BLaER1 (cell line): ENCODE data around the gene SPDEF.

ENCODE experiments used
- H3K27ac ChIP-seq: shearing (Covaris generic); formaldehyde crosslinking; 2 replicates; pipeline ENCODE4 v1.8.1; 2022
- H3K27me3 ChIP-seq: shearing (Covaris generic); formaldehyde crosslinking; 2 replicates; pipeline ENCODE4 v1.8.1; 2022
- H3K36me3 ChIP-seq: shearing (Covaris generic); formaldehyde crosslinking; 2 replicates; pipeline ENCODE4 v1.8.1; 2022
- H3K4me1 ChIP-seq: shearing (Covaris generic); formaldehyde crosslinking; 2 replicates; pipeline ENCODE4 v1.8.1; 2022
- H3K4me2 ChIP-seq: shearing (Covaris generic); formaldehyde crosslinking; 2 replicates; pipeline ENCODE4 v1.8.1; 2022
- H3K4me3 ChIP-seq: shearing (Covaris generic); formaldehyde crosslinking; 2 replicates; pipeline ENCODE4 v1.8.1; 2022
- H3K9ac ChIP-seq: shearing (Covaris generic); formaldehyde crosslinking; 2 replicates; pipeline ENCODE4 v1.8.1; 2022
- H3K9me3 ChIP-seq: shearing (Covaris generic); formaldehyde crosslinking; 2 replicates; pipeline ENCODE4 v1.8.1; 2022
- H4K20me1 ChIP-seq: shearing (Covaris generic); formaldehyde crosslinking; 2 replicates; pipeline ENCODE4 v1.8.1; 2022
- Cebpa-rat ChIP-seq: shearing (Covaris generic); IDR thresholded peaks from 2 replicates; pipeline ENCODE4 v1.8.1; 2022

Gene SPDEF

GRCh38 chr6:34537922-34538550, 18.1 kb downstream of the SPDEF start:
- no peak overlapping the region for H3K27ac ChIP-seq
- TF ChIP-seq Cebpa-rat = no peak
- no peaks in the 10 kb centered on the region for H3K9me3 ChIP-seq
- peaks cover 4% of the 10 kb centered on the region; the same call in 1 of the 2 replicates for H3K4me1 ChIP-seq
- H3K36me3 ChIP-seq = no peaks in the 10 kb centered on the region
- H3K27me3 ChIP-seq = no peaks in the 10 kb centered on the region
- no peak overlapping the region for H3K9ac ChIP-seq
- no peak overlapping the region for H3K4me2 ChIP-seq
- no peak overlapping the region for H3K4me3 ChIP-seq
- H4K20me1 ChIP-seq = no peaks in the 10 kb centered on the region

- Histone ChIP-seq H3K27ac (no peak overlapping the region), H3K36me3 (no peaks in the 10 kb centered on the region), H3K4me3 (no peak overlapping the region), H3K27me3 (no peaks in the 10 kb centered on the region), H4K20me1 (no peaks in the 10 kb centered on the region), H3K4me2 (no peak overlapping the region), H3K9ac (no peak overlapping the region), H3K9me3 (no peaks in the 10 kb centered on the region), H3K4me1 (peaks cover 4% of the 10 kb centered on the region; the same call in 1 of the 2 replicates)
- TF ChIP-seq Cebpa-rat = no peak
Measured at GRCh38 chr6:34536959-34537848, 18.9 kb downstream of the SPDEF start.

- TF ChIP-seq Cebpa-rat = no peak
- Histone ChIP-seq H3K4me3 (no peak overlapping the region), H3K9ac (0 out of 2 replicates have a peak overlapping the region, but pooled peaks have one; percentile 7), H3K27ac (no peak overlapping the region), H3K4me2 (no peak overlapping the region), H3K27me3 (no peaks in the 10 kb centered on the region), H4K20me1 (no peaks in the 10 kb centered on the region), H3K4me1 (peaks cover 4% of the 10 kb centered on the region; the same call in 1 of the 2 replicates), H3K9me3 (no peaks in the 10 kb centered on the region), H3K36me3 (no peaks in the 10 kb centered on the region)
Measured at GRCh38 chr6:34536251-34536958, 19.7 kb downstream of the SPDEF start.

GRCh38 chr6:34535646-34536045, 20.5 kb downstream of the SPDEF start:
- Histone ChIP-seq H3K9ac (0 out of 2 replicates have a peak overlapping the region, but pooled peaks have one; percentile 7), H3K4me2 (no peak overlapping the region), H3K9me3 (no peaks in the 10 kb centered on the region), H3K27me3 (no peaks in the 10 kb centered on the region), H3K4me1 (peaks cover 4% of the 10 kb centered on the region; the same call in 1 of the 2 replicates), H3K4me3 (no peak overlapping the region), H4K20me1 (no peaks in the 10 kb centered on the region), H3K36me3 (no peaks in the 10 kb centered on the region), H3K27ac (no peak overlapping the region)
- no peak for TF ChIP-seq Cebpa-rat

- H3K27ac ChIP-seq = no peak overlapping the region
- H3K9me3 ChIP-seq = no peaks in the 10 kb centered on the region
- H3K4me3 ChIP-seq = no peak overlapping the region
- no peak overlapping the region for H3K4me2 ChIP-seq
- H3K9ac ChIP-seq = no peak overlapping the region
- no peak for TF ChIP-seq Cebpa-rat
- H4K20me1 ChIP-seq = no peaks in the 10 kb centered on the region
- H3K27me3 ChIP-seq = no peaks in the 10 kb centered on the region
- H3K36me3 ChIP-seq = no peaks in the 10 kb centered on the region
- peaks cover 4% of the 10 kb centered on the region; the same call in 1 of the 2 replicates for H3K4me1 ChIP-seq
Measured at GRCh38 chr6:34535199-34535598, 20.9 kb downstream of the SPDEF start.

- Histone ChIP-seq H3K4me1 (peaks cover 4% of the 10 kb centered on the region; the same call in 1 of the 2 replicates), H3K27me3 (no peaks in the 10 kb centered on the region), H3K4me3 (no peak overlapping the region), H3K36me3 (no peaks in the 10 kb centered on the region), H3K9me3 (no peaks in the 10 kb centered on the region), H3K27ac (no peak overlapping the region), H3K4me2 (no peak overlapping the region), H3K9ac (no peak overlapping the region), H4K20me1 (no peaks in the 10 kb centered on the region)
- TF ChIP-seq Cebpa-rat = no peak
Measured at GRCh38 chr6:34534656-34535055, 21.5 kb downstream of the SPDEF start.

- H3K36me3 ChIP-seq = no peaks in the 10 kb centered on the region
- H3K4me1 ChIP-seq = peaks cover 4% of the 10 kb centered on the region; the same call in 1 of the 2 replicates
- H3K27me3 ChIP-seq = no peaks in the 10 kb centered on the region
- TF ChIP-seq Cebpa-rat = no peak
- no peaks in the 10 kb centered on the region for H3K9me3 ChIP-seq
- H3K4me3 ChIP-seq = no peak overlapping the region
- no peaks in the 10 kb centered on the region for H4K20me1 ChIP-seq
- H3K4me2 ChIP-seq = no peak overlapping the region
- no peak overlapping the region for H3K9ac ChIP-seq
- no peak overlapping the region for H3K27ac ChIP-seq
Measured at GRCh38 chr6:34534146-34534545, 22.0 kb downstream of the SPDEF start.

- H3K9ac ChIP-seq = no peak overlapping the region
- no peak overlapping the region for H3K4me3 ChIP-seq
- H3K36me3 ChIP-seq = no peaks in the 10 kb centered on the region
- H3K9me3 ChIP-seq = no peaks in the 10 kb centered on the region
- H3K4me1 ChIP-seq = peaks cover 10% of the 10 kb centered on the region
- H3K27me3 ChIP-seq = no peaks in the 10 kb centered on the region
- H4K20me1 ChIP-seq = no peaks in the 10 kb centered on the region
- TF ChIP-seq Cebpa-rat = no peak
- no peak overlapping the region for H3K4me2 ChIP-seq
- no peak overlapping the region for H3K27ac ChIP-seq
Measured at GRCh38 chr6:34532230-34532629, 23.9 kb downstream of the SPDEF start.

GRCh38 chr6:34531580-34532201, 24.4 kb downstream of the SPDEF start:
- H4K20me1 ChIP-seq = no peaks in the 10 kb centered on the region
- no peaks in the 10 kb centered on the region for H3K36me3 ChIP-seq
- no peak overlapping the region for H3K27ac ChIP-seq
- no peak overlapping the region for H3K4me3 ChIP-seq
- no peak for TF ChIP-seq Cebpa-rat
- no peak overlapping the region for H3K4me2 ChIP-seq
- H3K9me3 ChIP-seq = no peaks in the 10 kb centered on the region
- peaks cover 12% of the 10 kb centered on the region for H3K4me1 ChIP-seq
- H3K27me3 ChIP-seq = no peaks in the 10 kb centered on the region
- H3K9ac ChIP-seq = no peak overlapping the region
